Sigmoid colon (tissue), 7 donors: ENCODE measurements around the gene VASP. TPM values are rescaled to one million over a fixed set of nuclear protein-coding genes. Genes with fewer than 3 reads are reported as not detected.

Source experiments
- DNase-seq: peaks from one replicate; pipeline ENCODE4 v3.0.0-alpha.2; 2019
- H3K27ac ChIP-seq, 4 donors: fragments of 200-600 bp; sonication (generic); one replicate each; pipeline ENCODE4 v1.5.1; 2016 to 2019; ENCODE audit warnings: mild to moderate bottlenecking in 1 of 4
- H3K27me3 ChIP-seq, 3 donors: fragments of 200-600 bp; sonication (generic); one replicate each; pipeline ENCODE4 v1.5.1; 2019; ENCODE audit warnings: mild to moderate bottlenecking in 1 of 3
- H3K36me3 ChIP-seq, 4 donors: fragments of 200-600 bp; sonication (generic); one replicate each; pipeline ENCODE4 v1.5.1; 2016 to 2019
- H3K4me1 ChIP-seq, 4 donors: fragments of 200-600 bp; sonication (generic); one replicate each; pipeline ENCODE4 v1.5.1; 2017 to 2019
- H3K4me3 ChIP-seq, 4 donors: fragments of 200-600 bp; sonication (generic); one replicate each; pipeline ENCODE4 v1.5.1; 2017 to 2019; ENCODE audit warnings: mild to moderate bottlenecking in 2 of 4, moderate library complexity in 1 of 4
- H3K9me3 ChIP-seq, 4 donors: fragments of 200-600 bp in 3 of 4; sonication (generic) in 3 of 4; one replicate each; pipeline versions ENCODE4 v1.5.1 to v1.6.1; 2013 to 2019
- CTCF ChIP-seq, 4 experiments: fragments of 450-650 bp in 3 of 4; fragments of 200-600 bp in 1 of 4; IDR thresholded peaks; one replicate each; pipeline ENCODE4 v1.5.1; 2016 to 2019; ENCODE audit warnings: antibody characterized with exemption in 4 of 4, mild to moderate bottlenecking in 3 of 4, moderate library complexity in 2 of 4
- EP300 ChIP-seq, 4 donors: sonication (generic); formaldehyde crosslinking; IDR thresholded peaks; one replicate each; pipeline ENCODE4 v1.6.1; 2017; ENCODE audit warnings: antibody characterized with exemption in 4 of 4
- POLR2A ChIP-seq, 2 donors: fragments of 450-650 bp; IDR thresholded peaks; one replicate each; pipeline ENCODE4 v1.6.1; 2016; ENCODE audit warnings: antibody characterized with exemption in 2 of 2, mild to moderate bottlenecking in 2 of 2, moderate library complexity in 2 of 2
- POLR2AphosphoS5 ChIP-seq, 4 donors: sonication (generic); formaldehyde crosslinking; IDR thresholded peaks; one replicate each; pipeline ENCODE4 v1.6.1; 2017; ENCODE audit warnings: antibody characterized with exemption in 4 of 4
- WGBS, 2 donors: extraction: QIAGEN DNeasy Blood & Tissue Kit; methylation state at CpG; one replicate each; pipeline ENCODE4 v1.1.7; 2013; 5-methylcytosine and 5-hydroxymethylcytosine counted together
- intact Hi-C: fragments of 100-400 bp; cut with DNase I; formaldehyde crosslinking; loops from one replicate; pipeline ENCODE4 v1.15.1; 2023
- polyA plus RNA-seq, 3 donors: library from polyadenylated mRNA; stranded (reverse); fragments of 200-250 nt; gene quantifications; one replicate each; pipeline ENCODE4 v1.2.3, GENCODE V29; 2013
- total RNA-seq, 4 donors: library from RNA; depleted of rRNA; stranded (reverse); fragments of >200 nt; gene quantifications; one replicate each; pipeline ENCODE4 v1.1.0, GENCODE V29; 2016
- donor health status: healthy with polysubstance abuse.
- donor health status: Bipolar disorder and iron deficiency.
- donor health status: healthy.

VASP gene
- total and polyA plus RNA-seq, 7 donors, result 101 to 223 (median 160) TPM

- H3K36me3 ChIP-seq, result peaks cover 10 to 43% (median 27%) of the 10 kb centered on the region in 4 donors
- peak overlapping the region in 1 of 4 donors; percentile 29 for H3K4me3 ChIP-seq
- DNase-seq, result no peak
- H3K27ac ChIP-seq, result peak overlapping the region in 1 of 4 donors; percentile 40
- no peaks in the 10 kb centered on the region for H3K9me3 ChIP-seq
- TF ChIP-seq POLR2AphosphoS5 (IDR thresholded peaks at IDR 0.05) (peak in 3 of 4 donors; percentile 5 to 55 (median 32)), EP300 (IDR thresholded peaks at IDR 0.05) (no peak)
- intact Hi-C loops, result loop anchor here (5.0 kb wide), 1 partner anchor 39 kb away; no protein-coding TSS in a partner anchor
- H3K4me1 ChIP-seq, result peaks cover 0 to 23% (median 20%) of the 10 kb centered on the region in 4 donors
- H3K27me3 ChIP-seq, result peaks cover 0 to 14% (median 0%) of the 10 kb centered on the region in 3 donors
- WGBS, 2 donors, result 15 to 51% methylated on average over 17 of the region's 17 CpGs
These were observed 21.0 kb downstream of the VASP start for GRCh38 chr19:45528149-45528743.

GRCh38 chr19:45528744-45529419 lies 21.6 kb downstream of the VASP start:
- intact Hi-C loops, result loop anchor here (5.0 kb wide), 1 partner anchor 38 kb away; no protein-coding TSS in a partner anchor
- peaks cover 0 to 23% (median 20%) of the 10 kb centered on the region in 4 donors for H3K4me1 ChIP-seq
- no peak overlapping the region for H3K27ac ChIP-seq
- no peak for DNase-seq
- TF ChIP-seq POLR2A (IDR thresholded peaks at IDR 0.05) (no peak), POLR2AphosphoS5 (IDR thresholded peaks at IDR 0.05) (peak in 2 of 4 donors; percentile 71 to 73), CTCF (IDR thresholded peaks at IDR 0.05) (no peak), EP300 (IDR thresholded peaks at IDR 0.05) (no peak)
- WGBS, 2 donors, result 3 to 11% methylated on average over 49 of the region's 49 CpGs
- peaks cover 0 to 14% (median 0%) of the 10 kb centered on the region in 3 donors for H3K27me3 ChIP-seq
- H3K4me3 ChIP-seq, result peak overlapping the region in 3 of 4 donors; percentile 21 to 29 (median 24)
- no peaks in the 10 kb centered on the region for H3K9me3 ChIP-seq
- H3K36me3 ChIP-seq, result peaks cover 10 to 37% (median 26%) of the 10 kb centered on the region in 4 donors

GRCh38 chr19:45529420-45529785 lies 22.1 kb downstream of the VASP start:
- TF ChIP-seq EP300 (IDR thresholded peaks at IDR 0.05) (no peak), CTCF (IDR thresholded peaks at IDR 0.05) (no peak), POLR2AphosphoS5 (IDR thresholded peaks at IDR 0.05) (peak in 1 of 4 donors; percentile 2)

GRCh38 chr19:45531349-45531748 lies 24.1 kb downstream of the VASP start:
- peaks cover 0 to 12% (median 4%) of the 10 kb centered on the region in 4 donors for H3K36me3 ChIP-seq
- H3K9me3 ChIP-seq, result no peaks in the 10 kb centered on the region
- peaks cover 0 to 23% (median 20%) of the 10 kb centered on the region in 4 donors for H3K4me1 ChIP-seq
- DNase-seq, result no peak
- H3K27ac ChIP-seq, result no peak overlapping the region
- H3K27me3 ChIP-seq, result peaks cover 0 to 14% (median 0%) of the 10 kb centered on the region in 3 donors
- WGBS, 2 donors, result 94 to 100% methylated on average over 1 of the region's 1 CpG
- intact Hi-C loops, result no loop called here
- TF ChIP-seq CTCF (IDR thresholded peaks at IDR 0.05), result no peak
- no peak for TF ChIP-seq EP300 (IDR thresholded peaks at IDR 0.05)
- TF ChIP-seq POLR2AphosphoS5 (IDR thresholded peaks at IDR 0.05), result no peak
- TF ChIP-seq POLR2A (IDR thresholded peaks at IDR 0.05), result no peak
- no peak overlapping the region for H3K4me3 ChIP-seq

More at GRCh38 chr19:45529420-45529785, 22.1 kb downstream of the VASP start:
- Histone ChIP-seq H3K4me1 (peaks cover 0 to 23% (median 20%) of the 10 kb centered on the region in 4 donors), H3K27me3 (peaks cover 0 to 14% (median 0%) of the 10 kb centered on the region in 3 donors), H3K36me3 (peaks cover 5 to 32% (median 21%) of the 10 kb centered on the region in 4 donors), H3K27ac (no peak overlapping the region), H3K4me3 (peak overlapping the region in 3 of 4 donors; percentile 21 to 29 (median 24)), H3K9me3 (no peaks in the 10 kb centered on the region)
- no peak for DNase-seq
- intact Hi-C loops, result loop anchor here (5.0 kb wide), 1 partner anchor 38 kb away; no protein-coding TSS in a partner anchor
- 21 to 32% methylated on average over 14 of the region's 14 CpGs for WGBS, 2 donors

- Histone ChIP-seq H3K27me3 (no peaks in the 10 kb centered on the region), H3K27ac (no peak overlapping the region), H3K9me3 (no peaks in the 10 kb centered on the region), H3K4me1 (peaks cover 0 to 9% (median 0%) of the 10 kb centered on the region in 4 donors), H3K4me3 (no peak overlapping the region), H3K36me3 (no peaks in the 10 kb centered on the region)
- WGBS, 2 donors, result 91 to 95% methylated on average over 9 of the region's 9 CpGs
- TF ChIP-seq POLR2A (IDR thresholded peaks at IDR 0.05) (no peak), POLR2AphosphoS5 (IDR thresholded peaks at IDR 0.05) (no peak), EP300 (IDR thresholded peaks at IDR 0.05) (no peak), CTCF (IDR thresholded peaks at IDR 0.05) (no peak)
- intact Hi-C loops, result no loop called here
- no peak for DNase-seq
These were observed 32.2 kb downstream of the VASP start for GRCh38 chr19:45539459-45539858.
